ENCODE data around the gene RBX1.

Gene RBX1

GRCh38 chr22:41003066-41003465, 51.9 kb downstream of the RBX1 start:
- no peak overlapping the region for H3K27ac ChIP-seq (ENCODE audit: extremely low read depth, low read depth, low read length)
- H3K36me3 ChIP-seq (ENCODE audit: control insufficient read depth in 2 of 2, insufficient read depth in 1 of 2, low read length in 2 of 2) = no peaks in the 10 kb centered on the region; a peak in 1 of 3 replicates
- no peaks in the 10 kb centered on the region for H3K9me3 ChIP-seq (ENCODE audit: control insufficient read depth, insufficient read depth, low read depth, low read length)
- no peaks in the 10 kb centered on the region for H3K4me1 ChIP-seq (ENCODE audit: control insufficient read depth, insufficient read depth, low read length)
- no peak for TF ChIP-seq ZNF624 (tag by site-specific recombination; IDR thresholded peaks at IDR 0.05)
- TF ChIP-seq ZNF202 (tag by site-specific recombination; IDR thresholded peaks at IDR 0.05; ENCODE audit: borderline replicate concordance) = no peak
- no peak for TF ChIP-seq ZSCAN5A (tag by site-specific recombination; IDR thresholded peaks at IDR 0.05)
- no peak for TF ChIP-seq ZNF530 (tag by site-specific recombination; IDR thresholded peaks at IDR 0.05; ENCODE audit: low read depth)
- ChIA-PET CTCF (interaction anchor here (0.7 kb wide), 1 partner anchor 1406 kb away, joined by 4 read pairs; no protein-coding TSS in a partner anchor), POLR2A (interaction anchor here (0.6 to 1.9 kb wide), 2 partner anchors 52 to 375 kb away, joined by 3 to 8 read pairs; partner anchors contain the start of gene RBX1)
- no peak overlapping the region for H3K4me3 ChIP-seq (ENCODE audit: low read depth, low read length)

DNA sequence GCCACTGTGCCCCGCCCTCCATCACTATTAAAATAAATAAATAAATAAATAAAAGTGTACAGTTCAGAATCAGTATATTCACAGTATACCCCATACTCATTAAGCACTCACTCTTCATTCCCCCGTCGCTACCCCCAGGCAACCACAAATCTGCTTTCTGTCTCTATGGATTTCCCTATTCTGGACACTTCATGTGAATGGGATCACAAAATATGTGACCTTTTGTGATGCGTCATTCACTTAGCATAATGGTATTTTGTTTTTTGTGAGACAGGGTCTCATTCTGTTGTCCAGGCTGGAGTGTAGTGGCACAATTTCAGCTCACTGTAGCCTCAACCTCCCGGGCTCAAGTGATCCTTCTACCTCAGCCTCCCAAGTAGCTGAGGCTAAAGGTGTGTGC, 52.8 kb downstream of the RBX1 start:
- H3K4me3 ChIP-seq (ENCODE audit: low read depth, low read length) = no peak overlapping the region
- H3K4me1 ChIP-seq (ENCODE audit: control insufficient read depth, insufficient read depth, low read length) = no peaks in the 10 kb centered on the region
- no peak overlapping the region for H3K27ac ChIP-seq (ENCODE audit: extremely low read depth, low read depth, low read length)
- no peaks in the 10 kb centered on the region; a peak in 1 of 3 replicates for H3K36me3 ChIP-seq (ENCODE audit: control insufficient read depth in 2 of 2, insufficient read depth in 1 of 2, low read length in 2 of 2)
- CTCF ChIA-PET = interaction anchor here (1.5 kb wide), 1 partner anchor 81 kb away, joined by 13 read pairs; no protein-coding TSS in a partner anchor
- H3K9me3 ChIP-seq (ENCODE audit: control insufficient read depth, insufficient read depth, low read depth, low read length) = no peaks in the 10 kb centered on the region
- no peak for TF ChIP-seq ZNF48 (tag by site-specific recombination; IDR thresholded peaks at IDR 0.05)
- no peak for TF ChIP-seq ZNF311 (tag by site-specific recombination; IDR thresholded peaks at IDR 0.05; ENCODE audit: borderline replicate concordance)
- TF ChIP-seq ZNF114 (tag by site-specific recombination; IDR thresholded peaks at IDR 0.05) = no peak
- POLR2A ChIA-PET = interaction anchor here (0.6 to 1.9 kb wide), 2 partner anchors 53 to 82 kb away, joined by 5 to 8 read pairs; partner anchors contain the start of gene RBX1

DNA sequence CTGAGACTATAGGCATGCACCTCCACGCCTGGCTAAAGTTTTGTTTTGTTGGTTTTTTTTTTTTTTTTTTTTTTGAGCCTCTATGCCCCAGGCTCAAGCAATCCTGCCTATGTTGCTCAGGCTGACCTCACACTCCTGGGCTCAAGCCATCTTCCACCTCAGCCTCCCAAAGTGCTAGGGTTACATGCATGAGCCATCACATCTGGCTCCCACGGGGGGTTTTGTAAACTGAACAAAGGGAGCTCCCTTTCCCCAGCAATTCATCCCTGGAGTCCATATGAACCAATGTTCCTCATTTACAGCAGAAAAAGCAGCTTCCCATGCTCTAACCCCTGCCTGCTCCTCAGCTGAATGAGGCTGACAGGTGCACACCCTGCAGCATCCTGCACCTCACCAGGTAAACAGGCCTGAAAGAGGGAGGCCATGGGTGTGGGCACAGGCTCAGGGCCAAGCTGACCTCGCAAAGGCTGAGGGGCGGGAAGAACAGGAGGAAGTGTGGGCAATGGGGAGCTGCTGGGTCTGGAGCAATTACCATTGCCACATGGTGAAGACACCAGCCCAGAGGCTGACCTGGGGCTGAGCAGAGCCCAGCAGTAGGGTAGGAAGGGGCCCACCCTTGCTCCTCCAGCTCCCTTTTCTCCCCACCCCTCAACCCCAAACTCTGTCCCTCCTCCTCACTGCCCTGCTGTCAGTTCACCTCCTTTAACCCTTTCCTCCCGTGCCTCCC, 58.2 kb downstream of the RBX1 start:
- Histone ChIP-seq H3K4me1 (ENCODE audit: control insufficient read depth, insufficient read depth, low read length) (no peaks in the 10 kb centered on the region), H3K9me3 (ENCODE audit: control insufficient read depth, insufficient read depth, low read depth, low read length) (no peaks in the 10 kb centered on the region), H3K27ac (ENCODE audit: extremely low read depth, low read depth, low read length) (no peak overlapping the region), H3K4me3 (ENCODE audit: low read depth, low read length) (no peak overlapping the region), H3K36me3 (ENCODE audit: control insufficient read depth in 2 of 2, insufficient read depth in 1 of 2, low read length in 2 of 2) (no peaks in the 10 kb centered on the region)
- ChIA-PET CTCF (interaction anchor here (0.6 to 1.4 kb wide), 3 partner anchors 10 to 112 kb away, joined by 3 to 5 read pairs (median 4); no protein-coding TSS in a partner anchor), POLR2A (interaction anchor here (0.5 to 1.7 kb wide), 7 partner anchors 10 to 246 kb away, joined by 3 to 7 read pairs (median 4); partner anchors contain the start of gene RBX1)
- TF ChIP-seq ZNF121 (tag by site-specific recombination; IDR thresholded peaks at IDR 0.05) (no peak), KLF9 (tag by site-specific recombination; IDR thresholded peaks at IDR 0.05; ENCODE audit: low read depth) (no peak), ZBTB21 (tag by site-specific recombination; IDR thresholded peaks at IDR 0.05) (no peak), ZNF624 (tag by site-specific recombination; IDR thresholded peaks at IDR 0.05) (no peak), ZNF792 (tag by site-specific recombination; IDR thresholded peaks at IDR 0.05) (no peak), ZNF670 (tag by site-specific recombination; IDR thresholded peaks at IDR 0.05; ENCODE audit: low read depth) (no peak), ZNF416 (tag by site-specific recombination; IDR thresholded peaks at IDR 0.05) (no peak), ZNF707 (tag by site-specific recombination; IDR thresholded peaks at IDR 0.05) (no peak), PATZ1 (tag by site-specific recombination; IDR thresholded peaks at IDR 0.05) (no peak), ZNF549 (tag by site-specific recombination; IDR thresholded peaks at IDR 0.05) (no peak), ZNF777 (tag by site-specific recombination; IDR thresholded peaks at IDR 0.05; ENCODE audit: borderline replicate concordance) (no peak), EGR2 (tag by site-specific recombination; IDR thresholded peaks at IDR 0.05; ENCODE audit: low read depth) (peak; percentile 24; the same call in 1 of the 2 replicates), OSR2 (tag by site-specific recombination; IDR thresholded peaks at IDR 0.05) (no peak), ZNF26 (tag by site-specific recombination; IDR thresholded peaks at IDR 0.05) (no peak), ZFP3 (tag by site-specific recombination; IDR thresholded peaks at IDR 0.05; ENCODE audit: low read depth) (no peak), ZNF561 (tag by site-specific recombination; IDR thresholded peaks at IDR 0.05; ENCODE audit: borderline replicate concordance) (no peak), ZNF473 (tag by site-specific recombination; IDR thresholded peaks at IDR 0.05) (no peak), ZNF404 (tag by site-specific recombination; IDR thresholded peaks at IDR 0.05) (no peak)
- TF ChIP-seq, protein P1, sequence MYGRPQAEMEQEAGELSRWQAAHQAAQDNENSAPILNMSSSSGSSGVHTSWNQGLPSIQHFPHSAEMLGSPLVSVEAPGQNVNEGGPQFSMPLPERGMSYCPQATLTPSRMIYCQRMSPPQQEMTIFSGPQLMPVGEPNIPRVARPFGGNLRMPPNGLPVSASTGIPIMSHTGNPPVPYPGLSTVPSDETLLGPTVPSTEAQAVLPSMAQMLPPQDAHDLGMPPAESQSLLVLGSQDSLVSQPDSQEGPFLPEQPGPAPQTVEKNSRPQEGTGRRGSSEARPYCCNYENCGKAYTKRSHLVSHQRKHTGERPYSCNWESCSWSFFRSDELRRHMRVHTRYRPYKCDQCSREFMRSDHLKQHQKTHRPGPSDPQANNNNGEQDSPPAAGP (tag by site-specific recombination; IDR thresholded peaks at IDR 0.05) = peak; percentile 17; the same call in 1 of the 2 replicates

Data from HEK293 (cell line).